ENCODE data around the gene FOXN1. TPM values are rescaled to one million over a fixed set of nuclear protein-coding genes. Genes with fewer than 3 reads are reported as not detected.

Gene FOXN1
- total RNA-seq, 1 experiment from 2014 or later, result not detected

GRCh38 chr17:28501421-28502284 is 4.5 kb upstream of the FOXN1 start:
- Mint-ChIP-seq H3K4me1 (peaks cover 29% of the 10 kb centered on the region), H3K4me3 (no peak overlapping the region), H3K27me3 (ENCODE audit: low read depth) (no peaks in the 10 kb centered on the region), H3K9me3 (no peaks in the 10 kb centered on the region), H3K36me3 (no peaks in the 10 kb centered on the region), H3K27ac (no peak overlapping the region)
- POLR2A ChIA-PET, result no interaction called here
- no peak for DNase-seq (ENCODE audit: low spot score)
- TF ChIP-seq ZBTB21 (CRISPR knock-in tag; IDR thresholded peaks at IDR 0.05; ENCODE audit: borderline replicate concordance) (no peak), SMAD4 (CRISPR knock-in tag; IDR thresholded peaks at IDR 0.05) (no peak), ZNF232 (CRISPR knock-in tag; IDR thresholded peaks at IDR 0.05) (no peak)
- ATAC-seq, result no peak
- CTCF ChIA-PET, result interaction anchor here (0.6 kb wide), 1 partner anchor 75 kb away, joined by 5 read pairs; no protein-coding TSS in a partner anchor

DNA sequence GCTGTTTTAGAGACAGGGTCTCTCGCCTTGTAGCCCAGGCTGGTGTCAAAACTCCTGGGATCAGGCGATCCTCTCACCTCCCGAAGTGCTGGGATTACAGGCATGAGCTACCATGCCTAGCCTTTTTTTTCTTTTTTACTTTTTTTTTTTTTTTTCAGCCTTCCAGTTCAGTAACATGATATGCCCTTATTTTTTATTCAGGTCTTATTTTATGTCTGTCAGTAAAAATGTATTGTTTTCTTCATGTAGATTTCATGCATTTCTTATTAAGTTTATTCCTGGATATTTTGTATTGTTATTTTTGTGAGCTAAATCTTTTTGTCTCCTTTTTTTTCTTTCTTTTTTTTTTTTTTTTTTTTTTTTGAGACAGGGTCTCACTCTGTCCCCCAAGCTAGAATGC is 2.7 kb upstream of the FOXN1 start:
- Mint-ChIP-seq H3K4me3 (no peak overlapping the region), H3K4me1 (peaks cover 24% of the 10 kb centered on the region), H3K27me3 (ENCODE audit: low read depth) (peaks cover 3% of the 10 kb centered on the region), H3K9me3 (no peaks in the 10 kb centered on the region), H3K36me3 (no peaks in the 10 kb centered on the region), H3K27ac (no peak overlapping the region)
- no peak for ATAC-seq
- POLR2A ChIA-PET, result no interaction called here
- TF ChIP-seq PRRX2 (CRISPR knock-in tag; IDR thresholded peaks at IDR 0.05) (no peak), ZNF263 (CRISPR knock-in tag; IDR thresholded peaks at IDR 0.05; ENCODE audit: low read depth) (no peak), ZNF317 (CRISPR knock-in tag; IDR thresholded peaks at IDR 0.05; ENCODE audit: borderline replicate concordance, low read depth) (no peak), GRHL2 (CRISPR knock-in tag; IDR thresholded peaks at IDR 0.05; ENCODE audit: insufficient replicate concordance, severe bottlenecking) (no peak), CTCF (IDR thresholded peaks at IDR 0.05) (no peak), SMAD4 (CRISPR knock-in tag; IDR thresholded peaks at IDR 0.05) (no peak), ZNF138 (CRISPR knock-in tag; conservative IDR thresholded peaks at IDR 0.05) (no peak)
- TF ChIP-seq, protein P1, sequence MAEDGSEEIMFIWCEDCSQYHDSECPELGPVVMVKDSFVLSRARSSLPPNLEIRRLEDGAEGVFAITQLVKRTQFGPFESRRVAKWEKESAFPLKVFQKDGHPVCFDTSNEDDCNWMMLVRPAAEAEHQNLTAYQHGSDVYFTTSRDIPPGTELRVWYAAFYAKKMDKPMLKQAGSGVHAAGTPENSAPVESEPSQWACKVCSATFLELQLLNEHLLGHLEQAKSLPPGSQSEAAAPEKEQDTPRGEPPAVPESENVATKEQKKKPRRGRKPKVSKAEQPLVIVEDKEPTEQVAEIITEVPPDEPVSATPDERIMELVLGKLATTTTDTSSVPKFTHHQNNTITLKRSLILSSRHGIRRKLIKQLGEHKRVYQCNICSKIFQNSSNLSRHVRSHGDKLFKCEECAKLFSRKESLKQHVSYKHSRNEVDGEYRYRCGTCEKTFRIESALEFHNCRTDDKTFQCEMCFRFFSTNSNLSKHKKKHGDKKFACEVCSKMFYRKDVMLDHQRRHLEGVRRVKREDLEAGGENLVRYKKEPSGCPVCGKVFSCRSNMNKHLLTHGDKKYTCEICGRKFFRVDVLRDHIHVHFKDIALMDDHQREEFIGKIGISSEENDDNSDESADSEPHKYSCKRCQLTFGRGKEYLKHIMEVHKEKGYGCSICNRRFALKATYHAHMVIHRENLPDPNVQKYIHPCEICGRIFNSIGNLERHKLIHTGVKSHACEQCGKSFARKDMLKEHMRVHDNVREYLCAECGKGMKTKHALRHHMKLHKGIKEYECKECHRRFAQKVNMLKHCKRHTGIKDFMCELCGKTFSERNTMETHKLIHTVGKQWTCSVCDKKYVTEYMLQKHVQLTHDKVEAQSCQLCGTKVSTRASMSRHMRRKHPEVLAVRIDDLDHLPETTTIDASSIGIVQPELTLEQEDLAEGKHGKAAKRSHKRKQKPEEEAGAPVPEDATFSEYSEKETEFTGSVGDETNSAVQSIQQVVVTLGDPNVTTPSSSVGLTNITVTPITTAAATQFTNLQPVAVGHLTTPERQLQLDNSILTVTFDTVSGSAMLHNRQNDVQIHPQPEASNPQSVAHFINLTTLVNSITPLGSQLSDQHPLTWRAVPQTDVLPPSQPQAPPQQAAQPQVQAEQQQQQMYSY (CRISPR knock-in tag; IDR thresholded peaks at IDR 0.05), result no peak
- no peak for DNase-seq (ENCODE audit: low spot score)
- CTCF ChIA-PET, result interaction anchor here (0.6 to 1.8 kb wide), 10 partner anchors 8 to 774 kb away, joined by 3 to 10 read pairs (median 4); partner anchors contain the start of genes ALDOC and PIGS

- no peak for DNase-seq (ENCODE audit: low spot score)
- Mint-ChIP-seq H3K36me3 (no peaks in the 10 kb centered on the region), H3K4me3 (no peak overlapping the region), H3K4me1 (peaks cover 13% of the 10 kb centered on the region), H3K27ac (no peak overlapping the region), H3K9me3 (no peaks in the 10 kb centered on the region), H3K27me3 (ENCODE audit: low read depth) (peaks cover 7% of the 10 kb centered on the region)
- TF ChIP-seq, protein P2, sequence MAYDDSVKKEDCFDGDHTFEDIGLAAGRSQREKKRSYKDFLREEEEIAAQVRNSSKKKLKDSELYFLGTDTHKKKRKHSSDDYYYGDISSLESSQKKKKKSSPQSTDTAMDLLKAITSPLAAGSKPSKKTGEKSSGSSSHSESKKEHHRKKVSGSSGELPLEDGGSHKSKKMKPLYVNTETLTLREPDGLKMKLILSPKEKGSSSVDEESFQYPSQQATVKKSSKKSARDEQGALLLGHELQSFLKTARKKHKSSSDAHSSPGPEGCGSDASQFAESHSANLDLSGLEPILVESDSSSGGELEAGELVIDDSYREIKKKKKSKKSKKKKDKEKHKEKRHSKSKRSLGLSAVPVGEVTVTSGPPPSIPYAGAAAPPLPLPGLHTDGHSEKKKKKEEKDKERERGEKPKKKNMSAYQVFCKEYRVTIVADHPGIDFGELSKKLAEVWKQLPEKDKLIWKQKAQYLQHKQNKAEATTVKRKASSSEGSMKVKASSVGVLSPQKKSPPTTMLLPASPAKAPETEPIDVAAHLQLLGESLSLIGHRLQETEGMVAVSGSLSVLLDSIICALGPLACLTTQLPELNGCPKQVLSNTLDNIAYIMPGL (CRISPR knock-in tag; IDR thresholded peaks at IDR 0.05), result no peak
- no peak for TF ChIP-seq ETV6 (CRISPR knock-in tag; IDR thresholded peaks at IDR 0.05)
- TF ChIP-seq, protein P3, sequence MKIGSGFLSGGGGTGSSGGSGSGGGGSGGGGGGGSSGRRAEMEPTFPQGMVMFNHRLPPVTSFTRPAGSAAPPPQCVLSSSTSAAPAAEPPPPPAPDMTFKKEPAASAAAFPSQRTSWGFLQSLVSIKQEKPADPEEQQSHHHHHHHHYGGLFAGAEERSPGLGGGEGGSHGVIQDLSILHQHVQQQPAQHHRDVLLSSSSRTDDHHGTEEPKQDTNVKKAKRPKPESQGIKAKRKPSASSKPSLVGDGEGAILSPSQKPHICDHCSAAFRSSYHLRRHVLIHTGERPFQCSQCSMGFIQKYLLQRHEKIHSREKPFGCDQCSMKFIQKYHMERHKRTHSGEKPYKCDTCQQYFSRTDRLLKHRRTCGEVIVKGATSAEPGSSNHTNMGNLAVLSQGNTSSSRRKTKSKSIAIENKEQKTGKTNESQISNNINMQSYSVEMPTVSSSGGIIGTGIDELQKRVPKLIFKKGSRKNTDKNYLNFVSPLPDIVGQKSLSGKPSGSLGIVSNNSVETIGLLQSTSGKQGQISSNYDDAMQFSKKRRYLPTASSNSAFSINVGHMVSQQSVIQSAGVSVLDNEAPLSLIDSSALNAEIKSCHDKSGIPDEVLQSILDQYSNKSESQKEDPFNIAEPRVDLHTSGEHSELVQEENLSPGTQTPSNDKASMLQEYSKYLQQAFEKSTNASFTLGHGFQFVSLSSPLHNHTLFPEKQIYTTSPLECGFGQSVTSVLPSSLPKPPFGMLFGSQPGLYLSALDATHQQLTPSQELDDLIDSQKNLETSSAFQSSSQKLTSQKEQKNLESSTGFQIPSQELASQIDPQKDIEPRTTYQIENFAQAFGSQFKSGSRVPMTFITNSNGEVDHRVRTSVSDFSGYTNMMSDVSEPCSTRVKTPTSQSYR (CRISPR knock-in tag; IDR thresholded peaks at IDR 0.05), result no peak
- no peak for TF ChIP-seq ZNF219 (CRISPR knock-in tag; IDR thresholded peaks at IDR 0.05; ENCODE audit: borderline replicate concordance)
- no peak for TF ChIP-seq IRF1 (CRISPR knock-in tag; IDR thresholded peaks at IDR 0.05)
- TF ChIP-seq ZNF121 (CRISPR knock-in tag; IDR thresholded peaks at IDR 0.05), result peak; percentile 92
- TF ChIP-seq FOXJ3 (CRISPR knock-in tag; IDR thresholded peaks at IDR 0.05; ENCODE audit: borderline replicate concordance), result no peak
- ATAC-seq, result no peak
- ChIA-PET CTCF (interaction anchor here (1.5 to 1.6 kb wide), 3 partner anchors 12 to 34 kb away, joined by 4 to 6 read pairs (median 5); no protein-coding TSS in a partner anchor), POLR2A (interaction anchor here (0.7 to 0.8 kb wide), 2 partner anchors 9 to 13 kb away, joined by 3 read pairs; no protein-coding TSS in a partner anchor)
Observed at GRCh38 chr17:28506763-28507487, 777 bp downstream of the FOXN1 start.

Data from WTC11 (cell line).